GM21529 (cell line): ENCODE results near the gene PEX14.
A peak's percentile ranks its signal among the peaks of the same experiment; 100 is the strongest.
"Not testable (repeated sequence)": the region's sequence is repeated elsewhere in the genome, so short reads cannot be mapped to it uniquely, and the experiment has no call there.

ENCODE experiments used
- ATAC-seq: cut with Tn5 transposase; IDR thresholded peaks from one replicate; pipeline ENCODE4 v1.9.1; 2021; ENCODE audit not compliant: unreplicated experiment

The PEX14 gene

GRCh38 chr1:10450156-10450814 lies 24.5 kb upstream of the PEX14 start:
- ATAC-seq: no peak

GRCh38 chr1:10450836-10451235 lies 23.9 kb upstream of the PEX14 start:
- ATAC-seq: no peak

- ATAC-seq: no peak
These were observed 23.5 kb upstream of the PEX14 start for GRCh38 chr1:10451287-10451686.

GRCh38 chr1:10456048-10456447 lies 18.7 kb upstream of the PEX14 start:
- no peak for ATAC-seq

GRCh38 chr1:10456661-10457060 lies 18.1 kb upstream of the PEX14 start:
- ATAC-seq: no peak

GRCh38 chr1:10457462-10457861 lies 17.3 kb upstream of the PEX14 start:
- not testable (repeated sequence) for ATAC-seq

- no peak for ATAC-seq
These were observed 16.9 kb upstream of the PEX14 start for GRCh38 chr1:10457875-10458274.

GRCh38 chr1:10459184-10459583 lies 15.6 kb upstream of the PEX14 start:
- ATAC-seq: no peak

- ATAC-seq: no peak
These were observed 7.7 kb upstream of the PEX14 start for GRCh38 chr1:10467078-10467477.

- ATAC-seq: no peak
These were observed 4.7 kb upstream of the PEX14 start for GRCh38 chr1:10470043-10470442.

GRCh38 chr1:10471411-10472219 lies 3.1 kb upstream of the PEX14 start:
- no peak for ATAC-seq

GRCh38 chr1:10472220-10473144 lies 2.3 kb upstream of the PEX14 start, which contains the start of gene DFFA:
Gene DFFA, minus strand, starts transcription at chr1:10472529. Its CDS starts 71 bp downstream, at chr1:10472458.
- peak; percentile 73 for ATAC-seq

GRCh38 chr1:10473145-10473765 lies 1.5 kb upstream of the PEX14 start:
- ATAC-seq: no peak

- not testable (repeated sequence) for ATAC-seq
These were observed 489 bp upstream of the PEX14 start for GRCh38 chr1:10474309-10474612.

GRCh38 chr1:10475510-10475909 lies 760 bp downstream of the PEX14 start:
- ATAC-seq: no peak

GRCh38 chr1:10479296-10479695 lies 4.5 kb downstream of the PEX14 start:
- ATAC-seq: no peak

- no peak for ATAC-seq
These were observed 5.9 kb downstream of the PEX14 start for GRCh38 chr1:10480614-10481013.

- no peak for ATAC-seq
These were observed 9.8 kb downstream of the PEX14 start for GRCh38 chr1:10484521-10484920.

GRCh38 chr1:10489291-10490055 lies 14.7 kb downstream of the PEX14 start:
- ATAC-seq: no peak

GRCh38 chr1:10490286-10490970 lies 15.7 kb downstream of the PEX14 start:
- ATAC-seq: no peak
